Kidney (tissue), 14 donors: ENCODE results near the gene SLFN5. TPM values are rescaled to one million over a fixed set of nuclear protein-coding genes. Genes with fewer than 3 reads are reported as not detected.

Source experiments
- DNase-seq, 5 donors: peaks; one replicate each; pipeline ENCODE4 v3.0.0-alpha.2; 2013 to 2020
- FAIRE-seq: peaks from 2 replicates; lab custom pipeline; 2012; peaks lifted over from hg19 to GRCh38; lab: Jason Lieb, UNC
- H3K27ac ChIP-seq, 2 donors: one replicate each; pipeline ENCODE4 v1.7.0; 2013; ENCODE audit warnings: low read depth in 2 of 2, low read length in 2 of 2, inconsistent platforms in 1 of 2
- H3K27me3 ChIP-seq: one replicate; pipeline ENCODE4 v1.7.1; 2013; ENCODE audit warnings: low read length, inconsistent platforms; ENCODE audit not compliant: control insufficient read depth, insufficient read depth
- H3K36me3 ChIP-seq, 3 donors: one replicate each; pipeline versions ENCODE4 v1.7.0 to v1.7.1; 2013; ENCODE audit warnings: low read length in 3 of 3, control low read depth in 1 of 3, inconsistent platforms in 1 of 3; ENCODE audit not compliant: insufficient read depth in 3 of 3, control insufficient read depth in 2 of 3
- H3K4me1 ChIP-seq, 3 donors: one replicate each; pipeline versions ENCODE4 v1.7.0 to v1.7.1; 2013; ENCODE audit warnings: low read length in 3 of 3, inconsistent platforms in 1 of 3, low read depth in 1 of 3; ENCODE audit not compliant: control insufficient read depth in 2 of 3, insufficient read depth in 2 of 3
- H3K4me3 ChIP-seq, 3 donors: one replicate each; pipeline versions ENCODE4 v1.7.0 to v1.8.1; 2013; ENCODE audit warnings: low read length in 3 of 3, control low read depth in 1 of 3, inconsistent platforms in 1 of 3
- H3K9ac ChIP-seq, 3 donors: one replicate each; pipeline versions ENCODE4 v1.7.0 to v1.7.1; 2013; ENCODE audit warnings: low read length in 3 of 3, control low read depth in 1 of 3, inconsistent platforms in 1 of 3
- H3K9me3 ChIP-seq, 3 donors: one replicate each; pipeline versions ENCODE4 v1.7.0 to v1.7.1; 2013; ENCODE audit warnings: low read length in 3 of 3, control low read depth in 1 of 3, inconsistent platforms in 1 of 3; ENCODE audit not compliant: control insufficient read depth in 2 of 3, insufficient read depth in 1 of 3
- CTCF ChIP-seq: IDR thresholded peaks from 3 replicates; pipeline ENCODE4 v1.5.1; 2012; ENCODE audit warnings: mild to moderate bottlenecking, moderate library complexity, borderline replicate concordance; ENCODE audit not compliant: insufficient read depth; ENCODE audit errors: extremely low read depth
- intact Hi-C: fragments of 100-400 bp; cut with DNase I; formaldehyde crosslinking; loops from one replicate; pipeline ENCODE4 v1.11.1; 2022
- polyA plus RNA-seq: library from polyadenylated mRNA; stranded (reverse); fragments of 350-450 nt; fragmentation: Illumina TruSeq; extraction: RNeasy Lipid Tissue Mini Kit (QIAGEN cat#74804); gene quantifications from one replicate; pipeline ENCODE4 v1.2.3, GENCODE V29; 2014; ENCODE audit warnings: low read depth, low replicate concordance; ENCODE audit not compliant: insufficient read depth
- total RNA-seq: library from RNA; stranded (reverse); fragmentation: NEBNext Ultra II Directional; extraction: Animal tissue kit (Norgen Biotek cat#: 25700); gene quantifications from one replicate; pipeline ENCODE4 v1.2.1, GENCODE V29; 2021
- donor health status: control.
- donor health status: control.
- donor health status: control.
- donor health status: control.
- donor health status: control.
- donor health status: DM: yes; HTN: yes; CAD: no.
- donor health status: Normal renal cell carcinoma (clear cell type).

The SLFN5 gene
- total and polyA plus RNA-seq, 2 donors from 2014 or later, result 2.0 to 64.8 TPM

- H3K36me3 ChIP-seq, result no peaks in the 10 kb centered on the region
- peak overlapping the region; percentile 63 to 89 (median 88) for H3K9ac ChIP-seq
- FAIRE-seq (no peak), DNase-seq (peak; percentile 81 to 92 (median 91))
- H3K4me1 ChIP-seq, result peaks cover 0 to 4% (median 0%) of the 10 kb centered on the region in 3 donors
- H3K9me3 ChIP-seq, result no peaks in the 10 kb centered on the region
- H3K27ac ChIP-seq, result peak overlapping the region; percentile 86 to 93
- peak; percentile 20 for TF ChIP-seq CTCF
- peak overlapping the region; percentile 74 to 86 (median 79) for H3K4me3 ChIP-seq
- no peaks in the 10 kb centered on the region for H3K27me3 ChIP-seq
- intact Hi-C loops, result no loop called here
Observed at GRCh38 chr17:35242158-35242804, 591 bp upstream of the SLFN5 start.

GRCh38 chr17:35243561-35244340, 879 bp downstream of the SLFN5 start:
- DNase-seq (peak; percentile 57 to 81 (median 72)), FAIRE-seq (no peak)
- Histone ChIP-seq H3K4me3 (peak overlapping the region; percentile 74 to 86 (median 79)), H3K27me3 (no peaks in the 10 kb centered on the region), H3K9me3 (no peaks in the 10 kb centered on the region), H3K27ac (peak overlapping the region; percentile 87 to 93), H3K36me3 (no peaks in the 10 kb centered on the region), H3K9ac (peak overlapping the region; percentile 63 to 80 (median 72)), H3K4me1 (peaks cover 0 to 4% (median 0%) of the 10 kb centered on the region in 3 donors)
- intact Hi-C loops, result no loop called here
- TF ChIP-seq CTCF, result no peak

- FAIRE-seq, result no peak
- peak overlapping the region; percentile 1 to 86 (median 74) for H3K4me3 ChIP-seq
- no peaks in the 10 kb centered on the region for H3K27me3 ChIP-seq
- peaks cover 0 to 4% (median 0%) of the 10 kb centered on the region in 3 donors for H3K4me1 ChIP-seq
- TF ChIP-seq CTCF, result no peak
- H3K27ac ChIP-seq, result peak overlapping the region; percentile 69 to 87
- H3K36me3 ChIP-seq, result no peaks in the 10 kb centered on the region
- DNase-seq, result peak; percentile 11 to 90 (median 54)
- H3K9me3 ChIP-seq, result no peaks in the 10 kb centered on the region
- H3K9ac ChIP-seq, result peak overlapping the region in 2 of 3 donors; percentile 6 to 41
- intact Hi-C loops, result no loop called here
Observed at GRCh38 chr17:35244341-35245195, 1.7 kb downstream of the SLFN5 start.
